ENCODE data around the gene SCT.

GRCh38 chr11:640021-640706 lies 13.2 kb upstream of the SCT start:
- no peak for TF ChIP-seq CTCF (IDR thresholded peaks at IDR 0.05)
- TF ChIP-seq ZFX (IDR thresholded peaks at IDR 0.05; ENCODE audit: borderline replicate concordance), result no peak
